Measurements from ENCODE around the gene ARL2BP. TPM values are rescaled to one million over a fixed set of nuclear protein-coding genes. Genes with fewer than 3 reads are reported as not detected.
A peak's percentile ranks its signal among the peaks of the same experiment; 100 is the strongest.

ARL2BP gene
- total and polyA plus RNA-seq, 9 of the 15 experiments (the other 6 are each of a cell fraction or from before 2014, with no cell fraction given), result 16.7 to 41.8 (median 27.2) TPM

DNA sequence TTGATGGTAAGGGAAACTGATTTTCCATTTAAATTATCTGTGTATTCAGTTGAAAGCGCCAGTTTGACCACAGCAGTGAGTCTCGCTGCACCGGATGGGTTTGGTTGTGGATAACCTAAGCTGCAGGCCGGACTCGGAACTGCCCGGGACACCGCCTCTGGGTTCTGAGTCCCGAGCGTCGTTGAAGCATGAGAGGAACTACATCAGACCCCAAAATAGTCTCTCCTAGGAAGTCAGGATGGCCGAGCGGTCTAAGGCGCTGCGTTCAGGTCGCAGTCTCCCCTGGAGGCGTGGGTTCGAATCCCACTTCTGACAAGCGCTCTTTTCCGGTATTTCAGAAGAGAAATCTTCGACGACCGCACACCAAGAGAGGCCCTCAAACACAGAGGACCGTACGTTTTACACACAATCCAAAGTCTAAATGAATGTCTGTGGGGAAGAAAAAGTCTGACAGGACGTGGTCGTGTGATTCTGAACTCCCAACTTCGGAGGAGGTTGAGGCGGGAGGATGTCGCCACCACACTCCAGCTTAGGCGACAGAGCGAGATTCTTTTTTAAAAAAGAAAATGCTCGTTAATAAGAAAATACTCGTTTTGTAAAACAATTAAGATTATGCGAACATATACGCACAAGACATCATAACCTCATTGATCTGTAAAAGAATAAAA, 54.8 kb downstream of the ARL2BP start (continued):
- 0 out of 2 replicates have a peak, but pooled peaks have one; percentile 15 for TF ChIP-seq HDAC2 (IDR thresholded peaks at IDR 0.05)
- TF ChIP-seq FOXA1 (IDR thresholded peaks at IDR 0.05; ENCODE audit: borderline replicate concordance), result no peak
- TF ChIP-seq CREB1 (IDR thresholded peaks at IDR 0.05), result peak; percentile 45; the same call in 1 of the 2 replicates
- TF ChIP-seq CREB1 (CRISPR knock-in tag; IDR thresholded peaks at IDR 0.05), result 0 out of 2 replicates have a peak, but pooled peaks have one; percentile 19
- TF ChIP-seq IRF9 (tag; IDR thresholded peaks at IDR 0.05), result 0 out of 2 replicates have a peak, but pooled peaks have one; percentile 5
- TF ChIP-seq, protein P1, sequence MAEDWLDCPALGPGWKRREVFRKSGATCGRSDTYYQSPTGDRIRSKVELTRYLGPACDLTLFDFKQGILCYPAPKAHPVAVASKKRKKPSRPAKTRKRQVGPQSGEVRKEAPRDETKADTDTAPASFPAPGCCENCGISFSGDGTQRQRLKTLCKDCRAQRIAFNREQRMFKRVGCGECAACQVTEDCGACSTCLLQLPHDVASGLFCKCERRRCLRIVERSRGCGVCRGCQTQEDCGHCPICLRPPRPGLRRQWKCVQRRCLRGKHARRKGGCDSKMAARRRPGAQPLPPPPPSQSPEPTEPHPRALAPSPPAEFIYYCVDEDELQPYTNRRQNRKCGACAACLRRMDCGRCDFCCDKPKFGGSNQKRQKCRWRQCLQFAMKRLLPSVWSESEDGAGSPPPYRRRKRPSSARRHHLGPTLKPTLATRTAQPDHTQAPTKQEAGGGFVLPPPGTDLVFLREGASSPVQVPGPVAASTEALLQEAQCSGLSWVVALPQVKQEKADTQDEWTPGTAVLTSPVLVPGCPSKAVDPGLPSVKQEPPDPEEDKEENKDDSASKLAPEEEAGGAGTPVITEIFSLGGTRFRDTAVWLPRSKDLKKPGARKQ (CRISPR knock-in tag; IDR thresholded peaks at IDR 0.05), result peak; percentile 63; the same call in 1 of the 2 replicates
- TF ChIP-seq TOE1 (IDR thresholded peaks at IDR 0.05; ENCODE audit: borderline replicate concordance), result peak; percentile 75; the same call in 1 of the 2 replicates
- peak; percentile 89; the same call in 1 of the 2 replicates for TF ChIP-seq TOE1 (CRISPR knock-in tag; IDR thresholded peaks at IDR 0.05; ENCODE audit: borderline replicate concordance, low read depth)
- TF ChIP-seq, protein P2, sequence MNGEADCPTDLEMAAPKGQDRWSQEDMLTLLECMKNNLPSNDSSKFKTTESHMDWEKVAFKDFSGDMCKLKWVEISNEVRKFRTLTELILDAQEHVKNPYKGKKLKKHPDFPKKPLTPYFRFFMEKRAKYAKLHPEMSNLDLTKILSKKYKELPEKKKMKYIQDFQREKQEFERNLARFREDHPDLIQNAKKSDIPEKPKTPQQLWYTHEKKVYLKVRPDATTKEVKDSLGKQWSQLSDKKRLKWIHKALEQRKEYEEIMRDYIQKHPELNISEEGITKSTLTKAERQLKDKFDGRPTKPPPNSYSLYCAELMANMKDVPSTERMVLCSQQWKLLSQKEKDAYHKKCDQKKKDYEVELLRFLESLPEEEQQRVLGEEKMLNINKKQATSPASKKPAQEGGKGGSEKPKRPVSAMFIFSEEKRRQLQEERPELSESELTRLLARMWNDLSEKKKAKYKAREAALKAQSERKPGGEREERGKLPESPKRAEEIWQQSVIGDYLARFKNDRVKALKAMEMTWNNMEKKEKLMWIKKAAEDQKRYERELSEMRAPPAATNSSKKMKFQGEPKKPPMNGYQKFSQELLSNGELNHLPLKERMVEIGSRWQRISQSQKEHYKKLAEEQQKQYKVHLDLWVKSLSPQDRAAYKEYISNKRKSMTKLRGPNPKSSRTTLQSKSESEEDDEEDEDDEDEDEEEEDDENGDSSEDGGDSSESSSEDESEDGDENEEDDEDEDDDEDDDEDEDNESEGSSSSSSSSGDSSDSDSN (IDR thresholded peaks at IDR 0.05; ENCODE audit: borderline replicate concordance in 1 of 2, low read depth in 2 of 2, low read length in 2 of 2), result peak; percentile 52 to 88; a peak in 1 of 4 replicates
- no peak for TF ChIP-seq HIVEP1 (CRISPR knock-in tag; IDR thresholded peaks at IDR 0.05)
- TF ChIP-seq NR2C2 (CRISPR knock-in tag; IDR thresholded peaks at IDR 0.05), result peak; percentile 30; the same call in 1 of the 2 replicates
- 0 out of 2 replicates have a peak, but pooled peaks have one; percentile 42 for TF ChIP-seq NR2C2 (tag; IDR thresholded peaks at IDR 0.05)
- TF ChIP-seq, protein P3, sequence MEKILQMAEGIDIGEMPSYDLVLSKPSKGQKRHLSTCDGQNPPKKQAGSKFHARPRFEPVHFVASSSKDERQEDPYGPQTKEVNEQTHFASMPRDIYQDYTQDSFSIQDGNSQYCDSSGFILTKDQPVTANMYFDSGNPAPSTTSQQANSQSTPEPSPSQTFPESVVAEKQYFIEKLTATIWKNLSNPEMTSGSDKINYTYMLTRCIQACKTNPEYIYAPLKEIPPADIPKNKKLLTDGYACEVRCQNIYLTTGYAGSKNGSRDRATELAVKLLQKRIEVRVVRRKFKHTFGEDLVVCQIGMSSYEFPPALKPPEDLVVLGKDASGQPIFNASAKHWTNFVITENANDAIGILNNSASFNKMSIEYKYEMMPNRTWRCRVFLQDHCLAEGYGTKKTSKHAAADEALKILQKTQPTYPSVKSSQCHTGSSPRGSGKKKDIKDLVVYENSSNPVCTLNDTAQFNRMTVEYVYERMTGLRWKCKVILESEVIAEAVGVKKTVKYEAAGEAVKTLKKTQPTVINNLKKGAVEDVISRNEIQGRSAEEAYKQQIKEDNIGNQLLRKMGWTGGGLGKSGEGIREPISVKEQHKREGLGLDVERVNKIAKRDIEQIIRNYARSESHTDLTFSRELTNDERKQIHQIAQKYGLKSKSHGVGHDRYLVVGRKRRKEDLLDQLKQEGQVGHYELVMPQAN (IDR thresholded peaks at IDR 0.05; ENCODE audit: borderline replicate concordance), result peak; percentile 67; the same call in 1 of the 2 replicates
- TF ChIP-seq CBFA2T3 (IDR thresholded peaks at IDR 0.05), result no peak
- peak; percentile 57; the same call in 1 of the 2 replicates for TF ChIP-seq ZNF551 (CRISPR knock-in tag; IDR thresholded peaks at IDR 0.05)
- no peak for TF ChIP-seq KLF13 (tag; IDR thresholded peaks at IDR 0.05; ENCODE audit: borderline replicate concordance, low read depth)
- TF ChIP-seq ZNF586 (CRISPR knock-in tag; conservative IDR thresholded peaks at IDR 0.05), result no peak
- no peak for TF ChIP-seq RFX7 (CRISPR knock-in tag; IDR thresholded peaks at IDR 0.05)
- peak; percentile 55; the same call in 1 of the 2 replicates for TF ChIP-seq RNF2 (IDR thresholded peaks at IDR 0.05)
- no peak for TF ChIP-seq RBFOX2 (IDR thresholded peaks at IDR 0.05; ENCODE audit: low read depth, low read length)

Data from K562 (cell line).